Erythroblast (primary cell): ENCODE measurements around the gene IL1R2.

Source experiments
- DNase-seq, 2 experiments: peaks; one replicate each; lab custom pipeline; 2025; lab: John Stamatoyannopoulos, UW
- GATA1 ChIP-seq: IDR thresholded peaks from 2 replicates; pipeline ENCODE4 v1.6.1; 2011; ENCODE audit warnings: low read depth, mild to moderate bottlenecking, control low read depth, low read length, moderate library complexity
- POLR2A ChIP-seq: IDR thresholded peaks from 2 replicates; pipeline ENCODE4 v1.6.1; 2011; ENCODE audit warnings: mild to moderate bottlenecking, low read length

Gene IL1R2

GRCh38 chr2:101991721-101992145, at the start of gene IL1R2:
IL1R2 (plus strand) TSS chr2:101991960; CDS start chr2:102008576, 16,616 bp downstream.
- no peak for TF ChIP-seq POLR2A
- no peak for TF ChIP-seq GATA1
- DNase-seq, result no peak

- no peak for DNase-seq
- TF ChIP-seq GATA1, result no peak
- no peak for TF ChIP-seq POLR2A
Observed at GRCh38 chr2:101942851-101943250, 48.9 kb upstream of the IL1R2 start.

GRCh38 chr2:101946372-101947039, 45.3 kb upstream of the IL1R2 start:
- no peak for TF ChIP-seq GATA1
- no peak for DNase-seq

- no peak for DNase-seq
- no peak for TF ChIP-seq POLR2A
- TF ChIP-seq GATA1, result no peak
Observed at GRCh38 chr2:101947374-101947773, 44.4 kb upstream of the IL1R2 start.

GRCh38 chr2:101948625-101949155, 43.1 kb upstream of the IL1R2 start:
- DNase-seq, result no peak
- TF ChIP-seq POLR2A (no peak), GATA1 (no peak)

- TF ChIP-seq POLR2A (no peak), GATA1 (no peak)
- no peak for DNase-seq
Observed at GRCh38 chr2:101949304-101949703, 42.5 kb upstream of the IL1R2 start.

- TF ChIP-seq POLR2A (no peak), GATA1 (no peak)
- no peak for DNase-seq
Observed at GRCh38 chr2:101951296-101951695, 40.5 kb upstream of the IL1R2 start.

- DNase-seq, result no peak
- TF ChIP-seq GATA1 (no peak), POLR2A (no peak)
Observed at GRCh38 chr2:101952551-101952950, 39.2 kb upstream of the IL1R2 start.

GRCh38 chr2:101956465-101957438, 35.0 kb upstream of the IL1R2 start:
- DNase-seq, result no peak
- no peak for TF ChIP-seq POLR2A
- TF ChIP-seq GATA1, result no peak

GRCh38 chr2:101958061-101958460, 33.7 kb upstream of the IL1R2 start:
- DNase-seq, result no peak
- TF ChIP-seq POLR2A (no peak), GATA1 (no peak)

GRCh38 chr2:101960819-101961337, 30.9 kb upstream of the IL1R2 start:
- TF ChIP-seq GATA1 (no peak), POLR2A (no peak)
- DNase-seq, result no peak

- no peak for DNase-seq
- TF ChIP-seq POLR2A (no peak), GATA1 (no peak)
Observed at GRCh38 chr2:101961338-101962191, 30.2 kb upstream of the IL1R2 start.

- no peak for DNase-seq
- TF ChIP-seq GATA1 (no peak), POLR2A (no peak)
Observed at GRCh38 chr2:101962309-101962708, 29.5 kb upstream of the IL1R2 start.
